ENCODE results near the gene EVC2.

The EVC2 gene

GRCh38 chr4:5656415-5656814 lies 51.9 kb downstream of the EVC2 start:
- DNase-seq (ENCODE audit: low read depth, low spot score), result no peak
- Histone ChIP-seq H3K4me3 (ENCODE audit: insufficient read length, low read depth) (no peak overlapping the region), H3K9me3 (ENCODE audit: insufficient read depth, low read length) (no peaks in the 10 kb centered on the region), H3K4me1 (ENCODE audit: insufficient read depth, insufficient read length) (no peaks in the 10 kb centered on the region), H3K9ac (ENCODE audit: insufficient read length, low read depth) (no peak overlapping the region), H3K36me3 (ENCODE audit: insufficient read depth, insufficient read length, low read length) (peaks cover 49% of the 10 kb centered on the region), H3K27me3 (ENCODE audit: insufficient read depth, insufficient read length) (no peaks in the 10 kb centered on the region)
- no peak for TF ChIP-seq YY1 (IDR thresholded peaks at IDR 0.05; ENCODE audit: insufficient read depth, insufficient read length)
- TF ChIP-seq SUZ12 (IDR thresholded peaks at IDR 0.05; ENCODE audit: extremely low read depth, insufficient read depth, insufficient read length), result no peak
- TF ChIP-seq ZNF274 (IDR thresholded peaks at IDR 0.05; ENCODE audit: low read depth, low read length), result no peak

GRCh38 chr4:5654791-5655190 lies 53.6 kb downstream of the EVC2 start:
- no peak overlapping the region for H3K4me3 ChIP-seq (ENCODE audit: insufficient read length, low read depth)
- no peak overlapping the region for H3K9ac ChIP-seq (ENCODE audit: insufficient read length, low read depth)
- H3K4me1 ChIP-seq (ENCODE audit: insufficient read depth, insufficient read length), result no peaks in the 10 kb centered on the region
- no peak for DNase-seq (ENCODE audit: low read depth, low spot score)
- no peaks in the 10 kb centered on the region for H3K27me3 ChIP-seq (ENCODE audit: insufficient read depth, insufficient read length)
- peaks cover 56% of the 10 kb centered on the region for H3K36me3 ChIP-seq (ENCODE audit: insufficient read depth, insufficient read length, low read length)
- no peaks in the 10 kb centered on the region for H3K9me3 ChIP-seq (ENCODE audit: insufficient read depth, low read length)
- TF ChIP-seq YY1 (IDR thresholded peaks at IDR 0.05; ENCODE audit: insufficient read depth, insufficient read length) (no peak), SUZ12 (IDR thresholded peaks at IDR 0.05; ENCODE audit: extremely low read depth, insufficient read depth, insufficient read length) (no peak), ZNF274 (IDR thresholded peaks at IDR 0.05; ENCODE audit: low read depth, low read length) (no peak)

GRCh38 chr4:5651089-5651488 lies 57.3 kb downstream of the EVC2 start:
- Histone ChIP-seq H3K27me3 (ENCODE audit: insufficient read depth, insufficient read length) (no peaks in the 10 kb centered on the region), H3K4me3 (ENCODE audit: insufficient read length, low read depth) (no peak overlapping the region), H3K9me3 (ENCODE audit: insufficient read depth, low read length) (no peaks in the 10 kb centered on the region), H3K9ac (ENCODE audit: insufficient read length, low read depth) (no peak overlapping the region), H3K36me3 (ENCODE audit: insufficient read depth, insufficient read length, low read length) (peaks cover 42% of the 10 kb centered on the region), H3K4me1 (ENCODE audit: insufficient read depth, insufficient read length) (no peaks in the 10 kb centered on the region)
- no peak for TF ChIP-seq YY1 (IDR thresholded peaks at IDR 0.05; ENCODE audit: insufficient read depth, insufficient read length)
- no peak for TF ChIP-seq ZNF274 (IDR thresholded peaks at IDR 0.05; ENCODE audit: low read depth, low read length)
- TF ChIP-seq SUZ12 (IDR thresholded peaks at IDR 0.05; ENCODE audit: extremely low read depth, insufficient read depth, insufficient read length), result no peak
- DNase-seq (ENCODE audit: low read depth, low spot score), result no peak

- Histone ChIP-seq H3K36me3 (ENCODE audit: insufficient read depth, insufficient read length, low read length) (peaks cover 38% of the 10 kb centered on the region), H3K27me3 (ENCODE audit: insufficient read depth, insufficient read length) (no peaks in the 10 kb centered on the region), H3K4me1 (ENCODE audit: insufficient read depth, insufficient read length) (no peaks in the 10 kb centered on the region), H3K9me3 (ENCODE audit: insufficient read depth, low read length) (no peaks in the 10 kb centered on the region), H3K9ac (ENCODE audit: insufficient read length, low read depth) (no peak overlapping the region), H3K4me3 (ENCODE audit: insufficient read length, low read depth) (no peak overlapping the region)
- TF ChIP-seq ZNF274 (IDR thresholded peaks at IDR 0.05; ENCODE audit: low read depth, low read length) (no peak), YY1 (IDR thresholded peaks at IDR 0.05; ENCODE audit: insufficient read depth, insufficient read length) (no peak), SUZ12 (IDR thresholded peaks at IDR 0.05; ENCODE audit: extremely low read depth, insufficient read depth, insufficient read length) (no peak)
- DNase-seq (ENCODE audit: low read depth, low spot score), result no peak
Observed at GRCh38 chr4:5650040-5650439, 58.3 kb downstream of the EVC2 start.

GRCh38 chr4:5647351-5647750 lies 61.0 kb downstream of the EVC2 start:
- Histone ChIP-seq H3K9me3 (ENCODE audit: insufficient read depth, low read length) (no peaks in the 10 kb centered on the region), H3K9ac (ENCODE audit: insufficient read length, low read depth) (no peak overlapping the region), H3K36me3 (ENCODE audit: insufficient read depth, insufficient read length, low read length) (peaks cover 19% of the 10 kb centered on the region), H3K27me3 (ENCODE audit: insufficient read depth, insufficient read length) (no peaks in the 10 kb centered on the region), H3K4me3 (ENCODE audit: insufficient read length, low read depth) (no peak overlapping the region), H3K4me1 (ENCODE audit: insufficient read depth, insufficient read length) (no peaks in the 10 kb centered on the region)
- no peak for DNase-seq (ENCODE audit: low read depth, low spot score)
- TF ChIP-seq YY1 (IDR thresholded peaks at IDR 0.05; ENCODE audit: insufficient read depth, insufficient read length), result no peak

GRCh38 chr4:5640096-5640495 lies 68.3 kb downstream of the EVC2 start:
- Histone ChIP-seq H3K4me3 (ENCODE audit: insufficient read length, low read depth) (no peak overlapping the region), H3K27me3 (ENCODE audit: insufficient read depth, insufficient read length) (no peaks in the 10 kb centered on the region), H3K9ac (ENCODE audit: insufficient read length, low read depth) (no peak overlapping the region), H3K4me1 (ENCODE audit: insufficient read depth, insufficient read length) (peaks cover 4% of the 10 kb centered on the region), H3K9me3 (ENCODE audit: insufficient read depth, low read length) (no peaks in the 10 kb centered on the region), H3K36me3 (ENCODE audit: insufficient read depth, insufficient read length, low read length) (peaks cover 37% of the 10 kb centered on the region)
- no peak for TF ChIP-seq SUZ12 (IDR thresholded peaks at IDR 0.05; ENCODE audit: extremely low read depth, insufficient read depth, insufficient read length)
- TF ChIP-seq ZNF274 (IDR thresholded peaks at IDR 0.05; ENCODE audit: low read depth, low read length), result no peak
- no peak for TF ChIP-seq YY1 (IDR thresholded peaks at IDR 0.05; ENCODE audit: insufficient read depth, insufficient read length)
- no peak for DNase-seq (ENCODE audit: low read depth, low spot score)

GRCh38 chr4:5639556-5639955 lies 68.8 kb downstream of the EVC2 start:
- peaks cover 37% of the 10 kb centered on the region for H3K36me3 ChIP-seq (ENCODE audit: insufficient read depth, insufficient read length, low read length)
- H3K27me3 ChIP-seq (ENCODE audit: insufficient read depth, insufficient read length), result no peaks in the 10 kb centered on the region
- no peaks in the 10 kb centered on the region for H3K9me3 ChIP-seq (ENCODE audit: insufficient read depth, low read length)
- H3K4me3 ChIP-seq (ENCODE audit: insufficient read length, low read depth), result no peak overlapping the region
- no peak for TF ChIP-seq YY1 (IDR thresholded peaks at IDR 0.05; ENCODE audit: insufficient read depth, insufficient read length)
- TF ChIP-seq ZNF274 (IDR thresholded peaks at IDR 0.05; ENCODE audit: low read depth, low read length), result no peak
- TF ChIP-seq SUZ12 (IDR thresholded peaks at IDR 0.05; ENCODE audit: extremely low read depth, insufficient read depth, insufficient read length), result no peak
- no peak overlapping the region for H3K9ac ChIP-seq (ENCODE audit: insufficient read length, low read depth)
- H3K4me1 ChIP-seq (ENCODE audit: insufficient read depth, insufficient read length), result peaks cover 5% of the 10 kb centered on the region
- DNase-seq (ENCODE audit: low read depth, low spot score), result no peak

GRCh38 chr4:5638976-5639375 lies 69.4 kb downstream of the EVC2 start:
- H3K4me3 ChIP-seq (ENCODE audit: insufficient read length, low read depth), result no peak overlapping the region
- no peak for TF ChIP-seq ZNF274 (IDR thresholded peaks at IDR 0.05; ENCODE audit: low read depth, low read length)
- TF ChIP-seq SUZ12 (IDR thresholded peaks at IDR 0.05; ENCODE audit: extremely low read depth, insufficient read depth, insufficient read length), result no peak
- TF ChIP-seq YY1 (IDR thresholded peaks at IDR 0.05; ENCODE audit: insufficient read depth, insufficient read length), result no peak
- peaks cover 37% of the 10 kb centered on the region for H3K36me3 ChIP-seq (ENCODE audit: insufficient read depth, insufficient read length, low read length)
- no peak for DNase-seq (ENCODE audit: low read depth, low spot score)
- H3K27me3 ChIP-seq (ENCODE audit: insufficient read depth, insufficient read length), result no peaks in the 10 kb centered on the region
- no peaks in the 10 kb centered on the region for H3K9me3 ChIP-seq (ENCODE audit: insufficient read depth, low read length)
- no peak overlapping the region for H3K9ac ChIP-seq (ENCODE audit: insufficient read length, low read depth)
- H3K4me1 ChIP-seq (ENCODE audit: insufficient read depth, insufficient read length), result peaks cover 7% of the 10 kb centered on the region
